HCT116 (cell line): Measurements from ENCODE around the gene RAP2A. TPM values are rescaled to one million over a fixed set of nuclear protein-coding genes. Genes with fewer than 3 reads are reported as not detected.

ENCODE experiments used
- ATAC-seq: fragments of 200-7000 bp; cut with Tn5 transposase; 2 replicates; pipeline ENCODE4 v1.9.1; 2020; ENCODE audit warnings: mild to moderate bottlenecking, moderate library complexity
- BruUV-seq: library from RNA; stranded (reverse); fragments of 400-500 nt; replicated peaks from 2 replicates; lab custom pipeline; 2021; lab: Mats Ljungman, UMichigan
- CTCF ChIA-PET: fragments of 300-600 bp; sonication (Branson Sonifier 250); formaldehyde crosslinking; loops from one replicate; lab custom pipeline; 2021; ENCODE audit warnings: antibody characterized with exemption; lab: Charles Lee
- POLR2A ChIA-PET: fragments of 300-600, 350-600 bp; sonication (Branson Sonifier 250); formaldehyde crosslinking; loops from one replicate; lab custom pipeline; 2021; ENCODE audit warnings: antibody characterized with exemption; lab: Charles Lee
- RAD21 ChIA-PET, 2 experiments: fragments of 300-600 bp; sonication (Branson Sonifier 250); formaldehyde crosslinking; loops; one replicate each; lab custom pipeline; 2023; ENCODE audit warnings: low total read pairs in 2 of 2; ENCODE audit not compliant: uncharacterized antibody in 2 of 2, unreplicated experiment in 2 of 2, low non-redundant PET in 1 of 2; lab: Charles Lee
- DNase-seq: peaks from one replicate; pipeline ENCODE4 v3.0.0-alpha.2; 2010; ENCODE audit warnings: low read depth, low spot score
- H2AFZ ChIP-seq: fragments of 200-600 bp; shearing (Covaris generic), sonication (generic); 2 replicates; pipeline ENCODE4 v1.6.1; 2017; ENCODE audit warnings: low read depth, mixed run types, mixed read lengths, antibody characterized with exemption, low read length; ENCODE audit not compliant: poor library complexity, severe bottlenecking
- H3K27ac ChIP-seq: 2 replicates; pipeline ENCODE4 v1.5.1; 2012; ENCODE audit warnings: low read depth, low read length
- H3K27me3 ChIP-seq: fragments of 200-600 bp; sonication (generic); 2 replicates; pipeline ENCODE4 v1.6.1; 2016; ENCODE audit warnings: mixed run types, low read length, mixed read lengths; ENCODE audit not compliant: insufficient read depth
- H3K36me3 ChIP-seq, 2 experiments: fragments of 200-500 bp in 1 of 2; fragments of 200-600 bp in 1 of 2; sonication (Bioruptor generic) in 1 of 2; sonication (generic) in 1 of 2; 2 replicates each; pipeline versions ENCODE4 v1.5.1 to v1.6.1; 2014 to 2016; ENCODE audit warnings: low read length in 2 of 2, inconsistent platforms in 1 of 2, mixed read lengths in 1 of 2, mixed run types in 1 of 2; ENCODE audit not compliant: insufficient read depth in 2 of 2, control insufficient read depth in 1 of 2
- H3K4me1 ChIP-seq, 2 experiments: fragments of 200-600 bp in 1 of 2; sonication (generic) in 1 of 2; 2 replicates each; pipeline versions ENCODE4 v1.5.1 to v1.6.1; 2012 to 2017; ENCODE audit warnings: low read length in 2 of 2, inconsistent platforms in 1 of 2, mild to moderate bottlenecking in 1 of 2, mixed read lengths in 1 of 2, mixed run types in 1 of 2, moderate library complexity in 1 of 2; ENCODE audit not compliant: insufficient read depth in 2 of 2, control insufficient read depth in 1 of 2
- H3K4me2 ChIP-seq: fragments of 200-600 bp; sonication (generic); 2 replicates; pipeline ENCODE4 v1.6.1; 2017; ENCODE audit warnings: mixed run types, low read length, mixed read lengths
- H3K4me3 ChIP-seq, 2 experiments: fragments of 200-600 bp in 1 of 2; sonication (generic) in 1 of 2; replicated peaks in 1 of 2; 2 replicates each; pipeline ENCODE4 v1.5.1; 2011 to 2016; ENCODE audit warnings: low read length in 2 of 2, control low read depth in 1 of 2, low read depth in 1 of 2, mild to moderate bottlenecking in 1 of 2, mixed read lengths in 1 of 2, mixed run types in 1 of 2
- H3K79me2 ChIP-seq: fragments of 200-600 bp; sonication (generic); 2 replicates; pipeline ENCODE4 v1.6.1; 2017; ENCODE audit warnings: mild to moderate bottlenecking, mixed run types, low read length, moderate library complexity, mixed read lengths; ENCODE audit not compliant: insufficient read depth
- H3K9ac ChIP-seq: fragments of 200-600 bp; sonication (generic); 2 replicates; pipeline ENCODE4 v1.6.1; 2016; ENCODE audit warnings: low read length, mixed read lengths
- H3K9me2 ChIP-seq: fragments of 200-600 bp; sonication (generic), shearing (Covaris generic); 2 replicates; pipeline ENCODE4 v1.6.1; 2017; ENCODE audit warnings: mixed run types, mild to moderate bottlenecking, moderate library complexity; ENCODE audit not compliant: insufficient read depth
- H3K9me3 ChIP-seq, 2 experiments: fragments of 200-500 bp in 1 of 2; fragments of 200-600 bp in 1 of 2; sonication (Bioruptor generic) in 1 of 2; sonication (generic) in 1 of 2; 2 replicates each; pipeline ENCODE4 v1.6.1; 2014 to 2017; ENCODE audit warnings: low read length in 2 of 2, mixed read lengths in 2 of 2, inconsistent platforms in 1 of 2, low read depth in 1 of 2, mild to moderate bottlenecking in 1 of 2, mixed run types in 1 of 2, moderate library complexity in 1 of 2; ENCODE audit not compliant: control insufficient read depth in 1 of 2, insufficient read depth in 1 of 2
- H4K20me1 ChIP-seq: fragments of 200-600 bp; sonication (generic), shearing (Covaris generic); 2 replicates; pipeline ENCODE4 v1.6.1; 2017; ENCODE audit warnings: mixed run types, mild to moderate bottlenecking, moderate library complexity; ENCODE audit not compliant: insufficient read depth
- CBX3 ChIP-seq: IDR thresholded peaks from 2 replicates; pipeline ENCODE4 v1.6.1; 2012; ENCODE audit warnings: low read depth
- ELF1 ChIP-seq: IDR thresholded peaks from 2 replicates; pipeline ENCODE4 v1.6.1; 2012; ENCODE audit warnings: low read depth, borderline replicate concordance
- EZH2phosphoT487 ChIP-seq: fragments of 200-600 bp; IDR thresholded peaks from 2 replicates; pipeline ENCODE4 v1.6.1; 2018; ENCODE audit warnings: antibody characterized with exemption, borderline replicate concordance
- FOSL1 ChIP-seq: IDR thresholded peaks from 2 replicates; pipeline ENCODE4 v1.6.1; 2012; ENCODE audit warnings: low read depth
- POLR2A ChIP-seq: IDR thresholded peaks from 2 replicates; pipeline ENCODE4 v1.7.0; 2011; ENCODE audit warnings: borderline replicate concordance; ENCODE audit not compliant: insufficient read depth, insufficient read length; ENCODE audit errors: extremely low read depth
- POLR2AphosphoS5 ChIP-seq: IDR thresholded peaks from 2 replicates; pipeline ENCODE4 v1.6.1; 2011; ENCODE audit warnings: mild to moderate bottlenecking, low read depth, low read length, moderate library complexity
- SIN3A ChIP-seq: IDR thresholded peaks from 2 replicates; pipeline ENCODE4 v1.6.1; 2012; ENCODE audit warnings: low read depth
- SRF ChIP-seq: IDR thresholded peaks from 2 replicates; pipeline ENCODE4 v1.6.1; 2012; ENCODE audit warnings: low read depth
- TCF7L2 ChIP-seq: IDR thresholded peaks from 2 replicates; pipeline ENCODE4 v1.7.0; 2011; ENCODE audit warnings: borderline replicate concordance, inconsistent platforms; ENCODE audit not compliant: insufficient read depth, insufficient read length; ENCODE audit errors: extremely low read depth
- YY1 ChIP-seq: IDR thresholded peaks from 2 replicates; pipeline ENCODE4 v1.6.1; 2011; ENCODE audit warnings: low read length, low read depth, moderate library complexity, mild to moderate bottlenecking; ENCODE audit not compliant: insufficient replicate concordance; ENCODE audit errors: extremely low read depth
- ZFX ChIP-seq: fragments of 450-650 bp; IDR thresholded peaks from 2 replicates; pipeline ENCODE4 v1.6.1; 2017
- ZNF274 ChIP-seq: fragments of 200-500 bp; sonication (Bioruptor generic); IDR thresholded peaks from 2 replicates; pipeline ENCODE4 v1.6.1; 2014; ENCODE audit warnings: mild to moderate bottlenecking, low read depth, low read length, inconsistent platforms
- intact Hi-C: fragments of 100-400 bp; cut with micrococcal nuclease; formaldehyde crosslinking; loops from 2 replicates; pipeline ENCODE4 v1.10.0; 2022
- total RNA-seq: library from RNA; stranded (reverse); gene quantifications from one replicate; pipeline ENCODE4 v1.2.1, GENCODE V29; 2021; ENCODE audit not compliant: unreplicated experiment
- TF ChIP-seq, protein P1 (sequence below): IDR thresholded peaks from 2 replicates; pipeline ENCODE4 v1.6.1; 2012
- TF ChIP-seq, protein P2 (sequence below): IDR thresholded peaks from 2 replicates; pipeline ENCODE4 v1.6.1; 2012; ENCODE audit warnings: low read depth
- TF ChIP-seq, protein P3 (sequence below), 3 experiments: fragments of 200-600 bp in 1 of 3; sonication (generic) in 1 of 3; IDR thresholded peaks in 2 of 3; conservative IDR thresholded peaks in 1 of 3; 2 replicates each; pipeline ENCODE4 v1.5.1; 2012 to 2017; ENCODE audit warnings: low read depth in 2 of 3, low read length in 2 of 3, antibody characterized with exemption in 1 of 3, borderline replicate concordance in 1 of 3, control low read depth in 1 of 3, mild to moderate bottlenecking in 1 of 3, mixed read lengths in 1 of 3, mixed run types in 1 of 3, moderate library complexity in 1 of 3; ENCODE audit not compliant: insufficient read depth in 1 of 3

RAP2A gene
- total RNA-seq, 1 experiment from 2014 or later = 27.6 TPM

DNA sequence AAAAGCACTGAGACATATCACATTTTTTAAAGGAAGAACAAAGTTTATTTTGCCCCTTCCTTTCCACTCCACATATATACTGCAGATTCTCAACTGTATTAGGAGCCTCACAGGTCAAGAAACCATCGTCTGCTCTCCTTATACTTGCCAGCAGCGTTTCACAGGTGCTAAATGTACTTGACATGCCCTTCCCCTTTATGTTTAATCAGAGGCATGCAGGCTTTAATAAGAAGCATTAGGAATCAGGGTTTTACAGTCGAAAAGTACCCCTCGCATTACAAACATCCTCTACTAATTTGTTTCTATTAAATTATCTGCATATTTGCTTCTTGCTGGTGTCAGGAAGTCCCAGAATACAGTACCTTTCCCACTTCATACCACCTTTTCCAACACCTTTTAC is 3.7 kb upstream of the RAP2A start:
- H3K4me2 ChIP-seq = no peak overlapping the region
- H3K4me3 ChIP-seq = no peak overlapping the region
- no peak for DNase-seq
- H3K27ac ChIP-seq = no peak overlapping the region
- ChIA-PET CTCF (no interaction called here), RAD21 (no interaction called here), POLR2A (no interaction called here)
- peaks cover 8% of the 10 kb centered on the region for H3K79me2 ChIP-seq
- no peak for ATAC-seq
- H2AFZ ChIP-seq = no peak overlapping the region
- no peak overlapping the region for H3K9ac ChIP-seq
- peaks cover 4 to 23% of the 10 kb centered on the region in 2 experiments for H3K4me1 ChIP-seq
- no TSS peak for BruUV-seq
- no peaks in the 10 kb centered on the region for H3K9me3 ChIP-seq
- intact Hi-C loops = loop anchor here (10.0 kb wide), 1 partner anchor 545 kb away; no protein-coding TSS in a partner anchor
- TF ChIP-seq SIN3A (no peak), TCF7L2 (no peak), ZNF274 (no peak), CBX3 (no peak), FOSL1 (no peak), ELF1 (no peak)
- TF ChIP-seq, protein P1, sequence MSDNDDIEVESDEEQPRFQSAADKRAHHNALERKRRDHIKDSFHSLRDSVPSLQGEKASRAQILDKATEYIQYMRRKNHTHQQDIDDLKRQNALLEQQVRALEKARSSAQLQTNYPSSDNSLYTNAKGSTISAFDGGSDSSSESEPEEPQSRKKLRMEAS = no peak
- no peaks in the 10 kb centered on the region for H4K20me1 ChIP-seq
- H3K36me3 ChIP-seq = no peaks in the 10 kb centered on the region
- H3K27me3 ChIP-seq = no peaks in the 10 kb centered on the region
- no peaks in the 10 kb centered on the region for H3K9me2 ChIP-seq

DNA sequence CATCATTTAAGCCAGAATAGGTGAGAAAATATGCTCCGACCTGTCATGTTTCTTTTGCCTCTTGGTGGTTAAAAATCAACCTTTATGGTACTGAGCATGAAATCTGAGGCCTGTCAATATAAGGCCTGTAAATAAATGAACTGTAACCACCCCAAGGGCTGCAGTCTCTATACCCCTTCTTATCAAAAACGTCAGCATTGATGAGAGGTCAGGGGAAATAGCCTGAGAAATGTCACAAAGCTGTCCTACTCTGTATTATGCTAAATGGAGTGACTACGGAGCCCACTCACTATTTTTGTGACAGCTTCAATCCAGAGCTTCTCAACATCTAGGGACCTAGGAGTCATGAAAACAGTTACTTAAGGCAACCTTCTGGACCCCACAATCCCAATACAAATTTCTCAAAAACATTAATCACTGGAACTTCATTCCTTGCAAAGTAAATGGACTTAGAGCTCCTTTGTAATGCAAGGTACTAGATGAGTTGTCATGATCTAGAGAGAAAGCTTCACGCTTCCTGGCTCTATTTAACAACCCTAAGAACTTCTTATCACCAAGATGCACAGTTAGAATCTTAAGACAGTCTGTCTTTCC is 2.7 kb upstream of the RAP2A start:
- ATAC-seq = no peak
- no peaks in the 10 kb centered on the region for H3K9me3 ChIP-seq
- H3K4me3 ChIP-seq = no peak overlapping the region
- no peaks in the 10 kb centered on the region for H3K36me3 ChIP-seq
- no peak overlapping the region for H3K9ac ChIP-seq
- no peaks in the 10 kb centered on the region for H4K20me1 ChIP-seq
- POLR2A ChIA-PET = no interaction called here
- no peaks in the 10 kb centered on the region for H3K27me3 ChIP-seq
- intact Hi-C loops = loop anchor here (10.0 kb wide), 1 partner anchor 544 kb away; no protein-coding TSS in a partner anchor
- RAD21 ChIA-PET = no interaction called here
- no peak overlapping the region for H3K27ac ChIP-seq
- H3K4me1 ChIP-seq = peaks cover 7 to 23% of the 10 kb centered on the region in 2 experiments
- no peak overlapping the region for H2AFZ ChIP-seq
- H3K79me2 ChIP-seq = peaks cover 17% of the 10 kb centered on the region
- CTCF ChIA-PET = no interaction called here
- H3K4me2 ChIP-seq = no peak overlapping the region
- BruUV-seq = no TSS peak
- no peaks in the 10 kb centered on the region for H3K9me2 ChIP-seq
- no peak for DNase-seq
- no peak for TF ChIP-seq ELF1
- TF ChIP-seq CBX3 = no peak
- TF ChIP-seq EZH2phosphoT487 = no peak
- no peak for TF ChIP-seq ZFX
- TF ChIP-seq, protein P2, sequence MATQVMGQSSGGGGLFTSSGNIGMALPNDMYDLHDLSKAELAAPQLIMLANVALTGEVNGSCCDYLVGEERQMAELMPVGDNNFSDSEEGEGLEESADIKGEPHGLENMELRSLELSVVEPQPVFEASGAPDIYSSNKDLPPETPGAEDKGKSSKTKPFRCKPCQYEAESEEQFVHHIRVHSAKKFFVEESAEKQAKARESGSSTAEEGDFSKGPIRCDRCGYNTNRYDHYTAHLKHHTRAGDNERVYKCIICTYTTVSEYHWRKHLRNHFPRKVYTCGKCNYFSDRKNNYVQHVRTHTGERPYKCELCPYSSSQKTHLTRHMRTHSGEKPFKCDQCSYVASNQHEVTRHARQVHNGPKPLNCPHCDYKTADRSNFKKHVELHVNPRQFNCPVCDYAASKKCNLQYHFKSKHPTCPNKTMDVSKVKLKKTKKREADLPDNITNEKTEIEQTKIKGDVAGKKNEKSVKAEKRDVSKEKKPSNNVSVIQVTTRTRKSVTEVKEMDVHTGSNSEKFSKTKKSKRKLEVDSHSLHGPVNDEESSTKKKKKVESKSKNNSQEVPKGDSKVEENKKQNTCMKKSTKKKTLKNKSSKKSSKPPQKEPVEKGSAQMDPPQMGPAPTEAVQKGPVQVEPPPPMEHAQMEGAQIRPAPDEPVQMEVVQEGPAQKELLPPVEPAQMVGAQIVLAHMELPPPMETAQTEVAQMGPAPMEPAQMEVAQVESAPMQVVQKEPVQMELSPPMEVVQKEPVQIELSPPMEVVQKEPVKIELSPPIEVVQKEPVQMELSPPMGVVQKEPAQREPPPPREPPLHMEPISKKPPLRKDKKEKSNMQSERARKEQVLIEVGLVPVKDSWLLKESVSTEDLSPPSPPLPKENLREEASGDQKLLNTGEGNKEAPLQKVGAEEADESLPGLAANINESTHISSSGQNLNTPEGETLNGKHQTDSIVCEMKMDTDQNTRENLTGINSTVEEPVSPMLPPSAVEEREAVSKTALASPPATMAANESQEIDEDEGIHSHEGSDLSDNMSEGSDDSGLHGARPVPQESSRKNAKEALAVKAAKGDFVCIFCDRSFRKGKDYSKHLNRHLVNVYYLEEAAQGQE = no peak
- TF ChIP-seq YY1 = no peak
- TF ChIP-seq, protein P3, sequence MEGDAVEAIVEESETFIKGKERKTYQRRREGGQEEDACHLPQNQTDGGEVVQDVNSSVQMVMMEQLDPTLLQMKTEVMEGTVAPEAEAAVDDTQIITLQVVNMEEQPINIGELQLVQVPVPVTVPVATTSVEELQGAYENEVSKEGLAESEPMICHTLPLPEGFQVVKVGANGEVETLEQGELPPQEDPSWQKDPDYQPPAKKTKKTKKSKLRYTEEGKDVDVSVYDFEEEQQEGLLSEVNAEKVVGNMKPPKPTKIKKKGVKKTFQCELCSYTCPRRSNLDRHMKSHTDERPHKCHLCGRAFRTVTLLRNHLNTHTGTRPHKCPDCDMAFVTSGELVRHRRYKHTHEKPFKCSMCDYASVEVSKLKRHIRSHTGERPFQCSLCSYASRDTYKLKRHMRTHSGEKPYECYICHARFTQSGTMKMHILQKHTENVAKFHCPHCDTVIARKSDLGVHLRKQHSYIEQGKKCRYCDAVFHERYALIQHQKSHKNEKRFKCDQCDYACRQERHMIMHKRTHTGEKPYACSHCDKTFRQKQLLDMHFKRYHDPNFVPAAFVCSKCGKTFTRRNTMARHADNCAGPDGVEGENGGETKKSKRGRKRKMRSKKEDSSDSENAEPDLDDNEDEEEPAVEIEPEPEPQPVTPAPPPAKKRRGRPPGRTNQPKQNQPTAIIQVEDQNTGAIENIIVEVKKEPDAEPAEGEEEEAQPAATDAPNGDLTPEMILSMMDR (IDR thresholded peaks at IDR 0.05 in 2 of 3, conservative IDR thresholded peaks at IDR 0.05 in 1 of 3; ENCODE audit: borderline replicate concordance in 1 of 3, insufficient read depth in 1 of 3, low read depth in 2 of 3, low read length in 2 of 3) = no peak
- no peak for TF ChIP-seq POLR2A
- TF ChIP-seq FOSL1 = no peak
- TF ChIP-seq, protein P1 = no peak
- TF ChIP-seq SRF = no peak
- no peak for TF ChIP-seq POLR2AphosphoS5
